ENCODE data around the gene GPC1.

GPC1 gene

DNA sequence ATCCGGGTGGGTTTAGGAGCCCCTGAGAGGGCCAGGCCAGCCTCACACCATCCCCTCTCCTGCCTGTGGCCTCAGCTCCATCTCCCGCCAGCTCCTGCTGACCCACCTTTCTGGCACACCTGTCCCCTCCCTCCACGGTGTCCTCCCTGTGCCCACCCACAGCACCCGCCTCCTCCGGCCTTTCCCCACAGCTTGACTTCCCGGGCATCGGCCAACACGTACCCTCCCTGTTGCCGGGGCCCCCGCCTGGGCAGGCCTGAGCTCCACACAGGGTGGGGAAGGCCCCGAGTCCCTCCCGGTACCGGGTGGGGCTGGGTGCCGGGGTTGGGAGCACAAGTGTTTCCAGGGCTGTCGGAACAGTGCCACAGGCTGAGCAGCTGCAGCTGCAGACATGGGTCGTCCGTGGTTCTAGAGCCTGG, 6.5 kb downstream of the GPC1 start:
- Histone ChIP-seq H3K9ac (no peak overlapping the region), H3K4me2 (no peak overlapping the region), H3K36me3 (no peaks in the 10 kb centered on the region), H3K27me3 (peaks cover 12% of the 10 kb centered on the region), H3K4me1 (peaks cover 9% of the 10 kb centered on the region), H3K9me3 (no peaks in the 10 kb centered on the region), H3K4me3 (no peak overlapping the region), H4K20me1 (peaks cover 37% of the 10 kb centered on the region), H3K27ac (no peak overlapping the region)
- no peak for TF ChIP-seq Cebpa-rat (IDR thresholded peaks at IDR 0.05)

DNA sequence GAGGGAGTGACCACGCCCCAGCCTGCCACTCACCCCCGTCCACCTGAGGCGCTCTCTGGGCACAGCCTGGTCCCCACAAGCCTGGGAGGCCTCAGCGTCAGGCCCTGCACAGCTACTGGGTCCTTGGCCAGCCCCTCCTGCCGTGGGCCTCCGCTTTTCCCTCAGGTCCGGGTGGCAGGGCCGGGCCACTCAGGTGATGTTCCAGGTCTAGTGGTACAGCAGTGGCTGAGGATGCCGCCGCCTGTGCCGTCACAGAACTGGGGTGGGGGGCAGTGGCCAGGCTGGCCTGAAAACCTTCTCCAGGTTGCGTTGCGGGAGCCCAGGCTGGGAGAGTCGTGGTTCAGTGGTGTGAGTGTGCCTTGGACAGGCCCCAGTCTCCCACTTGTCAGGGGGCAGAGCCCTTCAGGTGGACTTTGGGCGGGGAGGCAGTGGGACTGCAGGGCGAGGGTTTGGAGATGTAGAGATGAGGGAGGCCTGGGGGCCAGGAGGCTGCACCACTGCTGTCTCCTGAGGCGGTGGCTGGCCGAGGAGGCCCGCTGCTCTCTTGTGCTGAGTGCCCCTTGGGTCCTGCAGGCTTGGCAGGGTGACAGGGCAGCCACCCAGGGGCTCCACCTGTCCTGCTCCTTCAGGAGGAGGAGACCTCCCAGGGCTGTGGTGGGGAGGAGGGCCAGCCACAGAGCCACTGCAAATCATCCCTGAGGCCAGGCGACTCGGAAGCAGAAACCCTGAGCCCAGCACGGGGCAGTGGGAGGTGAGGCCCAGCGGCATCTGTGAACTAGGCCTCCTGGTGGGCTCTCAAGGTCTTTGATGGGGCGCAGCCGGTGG, 7.6 kb downstream of the GPC1 start:
- Histone ChIP-seq H3K27ac (no peak overlapping the region), H3K27me3 (peaks cover 1% of the 10 kb centered on the region), H4K20me1 (peaks cover 37% of the 10 kb centered on the region), H3K36me3 (no peaks in the 10 kb centered on the region), H3K9me3 (no peaks in the 10 kb centered on the region), H3K4me2 (no peak overlapping the region), H3K4me3 (no peak overlapping the region), H3K4me1 (peaks cover 1% of the 10 kb centered on the region; the same call in 1 of the 2 replicates), H3K9ac (no peak overlapping the region)
- TF ChIP-seq Cebpa-rat (IDR thresholded peaks at IDR 0.05) = no peak

DNA sequence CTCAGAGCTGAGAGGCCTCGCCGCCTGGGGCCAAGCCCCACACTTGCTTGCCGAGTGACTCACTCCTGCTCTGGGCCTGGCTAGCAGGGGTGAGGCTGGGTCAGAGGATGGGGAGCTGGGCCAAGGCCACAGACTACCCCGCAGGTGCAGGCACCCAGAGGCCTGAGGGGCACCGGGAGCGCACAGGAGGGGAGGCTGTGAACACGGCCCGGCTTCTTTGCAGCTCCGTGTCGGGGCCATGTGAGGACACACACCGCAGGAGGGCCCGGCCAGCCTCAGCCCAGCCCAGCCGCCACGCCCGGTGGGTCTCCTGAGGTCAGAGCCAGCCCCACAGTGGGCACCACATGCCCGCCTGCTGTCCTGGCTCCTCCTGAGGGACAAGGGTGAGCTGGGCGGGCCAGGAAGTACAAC, 8.4 kb downstream of the GPC1 start:
- Histone ChIP-seq H3K4me1 (no peaks in the 10 kb centered on the region), H3K27me3 (no peaks in the 10 kb centered on the region), H3K27ac (no peak overlapping the region), H3K4me2 (no peak overlapping the region), H3K36me3 (no peaks in the 10 kb centered on the region), H3K9me3 (no peaks in the 10 kb centered on the region), H3K4me3 (no peak overlapping the region), H3K9ac (no peak overlapping the region), H4K20me1 (peaks cover 45% of the 10 kb centered on the region; the same call in 1 of the 2 replicates)
- no peak for TF ChIP-seq Cebpa-rat (IDR thresholded peaks at IDR 0.05)

DNA sequence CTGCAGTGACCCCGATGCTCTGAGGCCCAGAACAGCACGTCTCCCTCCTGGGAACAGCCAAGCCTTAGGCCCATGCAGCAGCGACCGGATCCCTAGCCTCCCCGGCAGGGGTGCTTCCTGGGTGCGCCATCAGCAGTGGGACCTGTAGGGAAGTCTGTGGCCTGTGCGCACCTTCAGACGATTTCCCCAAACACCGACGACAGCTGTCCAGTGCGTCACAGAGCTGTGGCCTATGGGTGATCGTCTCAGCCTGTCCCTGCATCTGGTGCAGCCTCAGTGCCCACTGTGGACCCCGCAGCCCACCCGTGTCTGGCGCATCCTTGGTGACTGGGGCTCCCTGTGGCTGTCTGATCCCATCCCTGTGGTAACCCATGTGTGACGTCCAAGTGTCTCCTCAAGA, 9.0 kb downstream of the GPC1 start:
- Histone ChIP-seq H3K4me2 (no peak overlapping the region), H3K27me3 (no peaks in the 10 kb centered on the region), H4K20me1 (peaks cover 49% of the 10 kb centered on the region; the same call in 1 of the 2 replicates), H3K4me3 (no peak overlapping the region), H3K9ac (no peak overlapping the region), H3K9me3 (no peaks in the 10 kb centered on the region), H3K36me3 (no peaks in the 10 kb centered on the region), H3K27ac (no peak overlapping the region), H3K4me1 (peaks cover 1% of the 10 kb centered on the region)
- TF ChIP-seq Cebpa-rat (IDR thresholded peaks at IDR 0.05) = no peak

DNA sequence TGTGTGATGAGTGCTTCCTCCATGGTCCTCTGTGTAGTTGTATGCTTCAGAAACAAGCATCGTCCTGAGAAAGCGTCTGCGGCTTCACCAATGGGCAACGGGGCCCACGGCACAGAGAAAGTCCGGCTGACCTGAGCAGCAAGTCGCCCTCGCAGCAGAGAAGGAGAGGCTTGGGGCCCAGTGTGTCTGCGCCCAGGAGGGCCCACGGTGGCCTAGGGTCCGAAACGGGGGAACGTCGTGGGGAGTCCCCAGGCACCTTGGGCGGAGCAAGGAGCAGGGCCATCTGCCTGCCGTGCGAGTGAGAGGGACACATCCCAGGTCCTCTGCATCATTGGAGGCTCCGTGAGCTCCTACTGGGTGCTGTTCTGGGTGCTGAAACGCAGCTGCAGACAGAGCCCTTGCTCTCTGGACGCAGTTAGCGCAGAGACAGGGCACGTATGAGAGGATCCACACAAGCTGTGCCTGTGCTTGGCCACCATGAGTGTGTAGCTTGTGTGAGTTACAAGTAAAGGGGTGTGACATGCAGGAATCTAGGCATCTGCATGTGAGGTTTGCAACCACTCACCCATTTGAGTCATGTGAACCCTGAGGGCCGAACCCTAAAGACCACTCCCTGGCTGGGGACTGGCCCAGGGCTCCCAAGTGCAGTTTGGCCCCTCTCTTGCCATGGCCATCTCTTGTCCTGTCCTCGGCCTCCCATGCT, 10.6 kb downstream of the GPC1 start:
- H3K27ac ChIP-seq = no peak overlapping the region
- H3K4me3 ChIP-seq = no peak overlapping the region
- H3K27me3 ChIP-seq = no peaks in the 10 kb centered on the region
- peaks cover 66% of the 10 kb centered on the region for H4K20me1 ChIP-seq
- H3K9me3 ChIP-seq = no peaks in the 10 kb centered on the region
- peaks cover 18% of the 10 kb centered on the region for H3K4me1 ChIP-seq
- no peak for TF ChIP-seq Cebpa-rat (IDR thresholded peaks at IDR 0.05)
- no peaks in the 10 kb centered on the region for H3K36me3 ChIP-seq
- no peak overlapping the region for H3K9ac ChIP-seq
- H3K4me2 ChIP-seq = no peak overlapping the region

DNA sequence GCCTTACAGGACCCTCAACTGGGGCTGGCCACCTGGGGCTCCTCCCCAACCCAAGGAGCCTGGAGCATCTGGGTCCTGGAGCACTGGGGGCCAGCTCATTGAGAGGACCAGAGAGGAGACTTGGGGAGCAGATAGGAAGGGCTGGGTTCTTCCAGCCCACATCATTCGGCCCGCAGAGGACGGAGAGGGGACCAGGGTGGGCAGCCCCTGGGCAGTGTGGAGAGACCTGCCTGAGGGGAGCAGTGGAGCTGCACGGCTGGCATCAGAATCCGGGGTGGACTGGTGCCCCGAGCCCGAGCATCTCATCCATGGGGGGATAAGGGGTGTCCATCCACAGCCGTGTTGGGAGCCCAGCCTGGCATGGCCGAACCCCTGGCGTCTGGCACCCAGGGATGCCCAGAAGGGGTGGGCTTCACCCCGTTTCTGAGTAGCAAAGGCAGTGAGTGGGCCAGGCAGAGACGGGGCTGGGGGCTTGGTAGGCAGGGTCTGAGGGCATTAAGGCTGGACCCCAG, 11.3 kb downstream of the GPC1 start:
- no peak overlapping the region for H3K27ac ChIP-seq
- H3K4me1 ChIP-seq = peaks cover 24% of the 10 kb centered on the region
- H3K36me3 ChIP-seq = no peaks in the 10 kb centered on the region
- H3K27me3 ChIP-seq = peaks cover 2% of the 10 kb centered on the region
- TF ChIP-seq Cebpa-rat (IDR thresholded peaks at IDR 0.05) = no peak
- peaks cover 72% of the 10 kb centered on the region for H4K20me1 ChIP-seq
- H3K9me3 ChIP-seq = no peaks in the 10 kb centered on the region
- no peak overlapping the region for H3K4me3 ChIP-seq
- no peak overlapping the region for H3K4me2 ChIP-seq
- no peak overlapping the region for H3K9ac ChIP-seq

DNA sequence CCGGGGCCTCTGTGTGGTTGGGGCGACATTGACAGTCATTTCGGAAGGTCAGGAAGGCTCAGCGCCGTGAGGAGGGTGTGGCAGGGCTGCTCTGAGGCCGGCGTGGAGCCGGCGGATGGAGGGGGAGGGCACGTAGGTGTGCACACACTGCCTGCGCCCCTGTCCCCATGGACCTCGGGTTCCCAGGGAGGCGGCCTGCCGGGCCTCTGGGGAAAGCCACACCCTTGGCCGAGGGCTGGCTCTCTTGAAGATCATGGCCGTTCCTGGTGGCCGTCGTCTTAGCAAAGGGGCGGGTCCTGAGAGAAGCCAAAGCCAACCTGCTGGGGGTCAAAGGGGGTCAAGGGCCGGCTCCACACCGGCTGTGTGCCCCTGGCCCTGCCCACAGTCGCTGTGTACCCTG, 11.9 kb downstream of the GPC1 start:
- Histone ChIP-seq H3K4me2 (no peak overlapping the region), H3K9me3 (no peaks in the 10 kb centered on the region), H3K27ac (no peak overlapping the region), H4K20me1 (peaks cover 78% of the 10 kb centered on the region), H3K36me3 (no peaks in the 10 kb centered on the region), H3K4me3 (no peak overlapping the region), H3K27me3 (peaks cover 8% of the 10 kb centered on the region), H3K4me1 (peaks cover 30% of the 10 kb centered on the region), H3K9ac (no peak overlapping the region)
- TF ChIP-seq Cebpa-rat (IDR thresholded peaks at IDR 0.05) = no peak

DNA sequence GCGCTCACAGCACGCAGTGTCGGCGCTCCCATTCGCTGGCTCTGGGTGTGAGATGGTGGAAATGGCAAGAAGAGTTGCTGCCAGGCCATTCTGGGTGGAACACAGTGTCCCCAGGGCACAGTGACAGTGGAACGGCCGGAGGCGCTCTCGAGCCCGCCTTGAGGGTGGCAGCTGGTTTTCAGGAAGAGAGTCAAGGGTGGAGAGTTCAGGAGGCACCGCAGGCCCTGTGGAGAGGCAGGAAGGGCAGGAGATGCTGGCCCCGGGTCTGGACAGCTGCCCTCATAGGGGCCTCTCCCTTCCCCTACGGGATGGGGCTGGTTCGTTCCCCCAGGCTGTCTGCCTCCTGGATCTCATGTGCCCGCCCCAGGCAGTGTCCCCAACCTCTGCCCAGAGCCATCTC, 12.5 kb downstream of the GPC1 start:
- Histone ChIP-seq H3K36me3 (no peaks in the 10 kb centered on the region), H3K9ac (no peak overlapping the region), H3K4me3 (no peak overlapping the region), H3K27me3 (peaks cover 14% of the 10 kb centered on the region), H3K27ac (no peak overlapping the region), H3K4me2 (no peak overlapping the region), H4K20me1 (peaks cover 84% of the 10 kb centered on the region), H3K9me3 (no peaks in the 10 kb centered on the region), H3K4me1 (peaks cover 32% of the 10 kb centered on the region)
- TF ChIP-seq Cebpa-rat (IDR thresholded peaks at IDR 0.05) = no peak

DNA sequence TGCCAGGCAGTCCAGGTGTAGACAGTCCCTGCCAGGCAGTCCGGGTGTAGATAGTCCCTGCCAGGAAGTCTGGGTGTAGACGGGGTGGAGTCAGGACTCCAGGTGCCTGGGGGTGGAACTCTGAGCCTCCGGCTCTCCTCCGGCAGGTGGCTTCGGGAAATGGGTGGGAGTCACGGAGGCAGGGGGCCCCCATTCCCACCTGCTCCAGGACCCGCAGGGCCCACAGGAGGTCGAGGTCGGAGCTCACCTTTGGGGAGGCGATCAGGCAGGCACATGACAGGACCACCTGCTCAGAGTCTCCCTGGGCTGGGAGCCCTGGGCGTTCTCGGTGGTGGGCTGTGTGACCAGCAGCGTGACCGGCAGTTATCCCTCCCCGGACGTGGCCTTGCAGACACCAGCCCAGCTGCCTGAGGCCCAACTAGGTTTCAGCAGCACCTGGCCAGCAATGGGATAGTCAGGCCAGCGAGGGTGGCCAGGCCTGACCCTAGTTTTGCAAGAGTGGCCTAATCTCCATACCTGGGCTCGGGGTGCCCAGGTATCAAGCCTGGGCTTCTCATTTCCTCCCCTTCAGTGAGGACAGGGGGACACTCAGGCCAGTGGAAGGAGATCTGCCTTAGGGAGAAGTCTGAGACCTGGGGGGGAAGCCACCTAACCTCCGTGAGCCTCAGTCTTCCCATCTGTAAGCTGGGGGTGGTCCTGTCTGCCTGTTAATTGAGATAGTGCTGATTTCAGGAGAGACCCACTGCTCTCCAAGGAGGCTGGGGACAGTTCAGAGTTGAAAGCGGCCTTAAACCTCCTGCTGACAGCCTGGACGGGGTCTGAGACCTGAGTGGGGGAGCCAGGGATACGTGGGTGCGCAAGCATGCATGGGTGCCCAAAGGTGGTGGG, 13.2 kb downstream of the GPC1 start:
- Histone ChIP-seq H3K4me1 (peaks cover 32% of the 10 kb centered on the region), H3K36me3 (no peaks in the 10 kb centered on the region), H3K9ac (no peak overlapping the region), H3K4me3 (no peak overlapping the region), H4K20me1 (peaks cover 85% of the 10 kb centered on the region), H3K4me2 (no peak overlapping the region), H3K27ac (no peak overlapping the region), H3K27me3 (peaks cover 17% of the 10 kb centered on the region), H3K9me3 (no peaks in the 10 kb centered on the region)
- TF ChIP-seq Cebpa-rat (IDR thresholded peaks at IDR 0.05) = no peak

Measured in BLaER1 (cell line).